ENCODE results near the gene CPLX4.

DNA sequence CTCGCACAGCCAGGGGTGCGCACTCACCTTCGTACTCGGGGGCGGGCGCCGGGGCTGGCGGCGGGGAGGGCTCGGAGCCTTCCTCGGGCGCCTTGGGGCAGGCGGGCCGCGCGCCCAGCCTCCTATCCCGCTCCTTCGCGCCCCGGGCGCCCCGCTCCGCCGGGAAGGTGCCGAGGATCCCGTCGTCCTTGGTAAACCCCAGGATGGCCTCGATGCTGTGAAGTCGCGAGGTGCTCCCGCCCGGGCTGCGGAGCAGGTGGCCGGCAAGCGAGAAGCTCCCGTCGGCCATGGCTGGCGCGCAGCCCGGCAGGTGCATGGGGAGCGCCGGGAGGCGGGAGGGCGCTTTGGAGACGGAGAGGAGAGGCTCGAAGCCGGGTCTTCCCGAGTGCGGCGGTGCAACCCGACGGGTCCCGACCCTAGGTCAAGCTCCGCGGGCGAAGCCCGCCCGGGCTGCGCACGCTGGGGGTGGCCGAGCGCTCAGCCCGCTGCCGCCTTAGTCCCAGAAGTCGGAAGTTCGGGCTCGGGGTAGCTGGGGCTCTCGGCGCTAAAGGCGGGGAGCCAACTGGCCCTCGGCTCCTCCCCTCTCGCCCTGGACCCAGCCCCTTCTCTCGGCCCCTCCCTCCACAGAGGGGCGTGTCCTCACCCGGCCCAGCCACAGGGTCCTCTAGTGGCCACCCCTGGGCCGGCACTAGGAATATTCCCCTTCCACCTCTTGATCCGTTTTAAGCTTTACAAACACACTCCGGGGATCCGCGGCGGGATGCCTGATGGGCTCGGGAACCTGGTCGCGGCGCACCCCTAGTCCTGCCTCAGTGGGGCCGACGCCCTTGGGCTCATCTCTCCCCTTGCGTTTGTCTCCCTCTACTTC is 45.3 kb downstream of the CPLX4 start, which contains the start of gene RAX:
- TF ChIP-seq ETV6 (CRISPR knock-in tag; IDR thresholded peaks at IDR 0.05): peak; percentile 95
- TF ChIP-seq, protein P1, sequence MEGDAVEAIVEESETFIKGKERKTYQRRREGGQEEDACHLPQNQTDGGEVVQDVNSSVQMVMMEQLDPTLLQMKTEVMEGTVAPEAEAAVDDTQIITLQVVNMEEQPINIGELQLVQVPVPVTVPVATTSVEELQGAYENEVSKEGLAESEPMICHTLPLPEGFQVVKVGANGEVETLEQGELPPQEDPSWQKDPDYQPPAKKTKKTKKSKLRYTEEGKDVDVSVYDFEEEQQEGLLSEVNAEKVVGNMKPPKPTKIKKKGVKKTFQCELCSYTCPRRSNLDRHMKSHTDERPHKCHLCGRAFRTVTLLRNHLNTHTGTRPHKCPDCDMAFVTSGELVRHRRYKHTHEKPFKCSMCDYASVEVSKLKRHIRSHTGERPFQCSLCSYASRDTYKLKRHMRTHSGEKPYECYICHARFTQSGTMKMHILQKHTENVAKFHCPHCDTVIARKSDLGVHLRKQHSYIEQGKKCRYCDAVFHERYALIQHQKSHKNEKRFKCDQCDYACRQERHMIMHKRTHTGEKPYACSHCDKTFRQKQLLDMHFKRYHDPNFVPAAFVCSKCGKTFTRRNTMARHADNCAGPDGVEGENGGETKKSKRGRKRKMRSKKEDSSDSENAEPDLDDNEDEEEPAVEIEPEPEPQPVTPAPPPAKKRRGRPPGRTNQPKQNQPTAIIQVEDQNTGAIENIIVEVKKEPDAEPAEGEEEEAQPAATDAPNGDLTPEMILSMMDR (IDR thresholded peaks at IDR 0.05): no peak
- TF ChIP-seq NR2C2 (CRISPR knock-in tag; IDR thresholded peaks at IDR 0.05): peak; percentile 88
- peak; percentile 82 for TF ChIP-seq ZNF263 (CRISPR knock-in tag; IDR thresholded peaks at IDR 0.05; ENCODE audit: low read depth)
- TF ChIP-seq, protein P2, sequence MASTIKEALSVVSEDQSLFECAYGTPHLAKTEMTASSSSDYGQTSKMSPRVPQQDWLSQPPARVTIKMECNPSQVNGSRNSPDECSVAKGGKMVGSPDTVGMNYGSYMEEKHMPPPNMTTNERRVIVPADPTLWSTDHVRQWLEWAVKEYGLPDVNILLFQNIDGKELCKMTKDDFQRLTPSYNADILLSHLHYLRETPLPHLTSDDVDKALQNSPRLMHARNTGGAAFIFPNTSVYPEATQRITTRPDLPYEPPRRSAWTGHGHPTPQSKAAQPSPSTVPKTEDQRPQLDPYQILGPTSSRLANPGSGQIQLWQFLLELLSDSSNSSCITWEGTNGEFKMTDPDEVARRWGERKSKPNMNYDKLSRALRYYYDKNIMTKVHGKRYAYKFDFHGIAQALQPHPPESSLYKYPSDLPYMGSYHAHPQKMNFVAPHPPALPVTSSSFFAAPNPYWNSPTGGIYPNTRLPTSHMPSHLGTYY (CRISPR knock-in tag; IDR thresholded peaks at IDR 0.05): peak; percentile 57; the same call in 1 of the 2 replicates
- peak; percentile 68; the same call in 1 of the 2 replicates for TF ChIP-seq CREM (CRISPR knock-in tag; IDR thresholded peaks at IDR 0.05)
- TF ChIP-seq TCF7 (CRISPR knock-in tag; IDR thresholded peaks at IDR 0.05; ENCODE audit: low read depth): peak; percentile 95; the same call in 1 of the 2 replicates
